Psoas muscle (tissue), 8 donors: Measurements from ENCODE around the gene IGSF9B. TPM values are rescaled to one million over a fixed set of nuclear protein-coding genes. Genes with fewer than 3 reads are reported as not detected.
A peak's percentile ranks its signal among the peaks of the same experiment; 100 is the strongest.

Experiments used
- ATAC-seq, 4 donors: fragments of 200-7000 bp; cut with Tn5 transposase; one replicate each; pipeline ENCODE4 v1.9.1; 2020; ENCODE audit warnings: moderate library complexity in 3 of 4, mild to moderate bottlenecking in 2 of 4
- DNase-seq, 2 donors: peaks; one replicate each; pipeline ENCODE4 v3.0.0-alpha.2; 2020
- H3K27ac ChIP-seq: fragments of 200-600 bp; one replicate; pipeline ENCODE4 v1.8.0; 2022
- H3K27me3 ChIP-seq, 3 donors: fragments of 200-600 bp in 1 of 3; one replicate each; pipeline versions ENCODE4 v1.6.1 to v1.8.0; 2013 to 2022; ENCODE audit warnings: low read length in 2 of 3, mild to moderate bottlenecking in 2 of 3, moderate library complexity in 1 of 3; ENCODE audit not compliant: insufficient read depth in 3 of 3
- H3K36me3 ChIP-seq, 2 donors: fragments of 200-600 bp in 1 of 2; one replicate each; pipeline versions ENCODE4 v1.6.1 to v1.8.0; 2013 to 2022; ENCODE audit warnings: low read depth in 1 of 2, mild to moderate bottlenecking in 1 of 2, moderate library complexity in 1 of 2; ENCODE audit not compliant: insufficient read depth in 1 of 2
- H3K4me1 ChIP-seq: fragments of 200-600 bp; one replicate; pipeline ENCODE4 v1.8.0; 2022
- H3K4me3 ChIP-seq: fragments of 200-600 bp; one replicate; pipeline ENCODE4 v1.8.0; 2022; ENCODE audit warnings: mild to moderate bottlenecking
- H3K9me3 ChIP-seq: fragments of 200-600 bp; one replicate; pipeline ENCODE4 v1.8.0; 2022
- WGBS, 3 donors: extraction: QIAGEN DNeasy Blood & Tissue Kit; methylation state at CpG; one replicate each; pipeline versions ENCODE4 v1.1.6 to v1.1.7; 2013; 5-methylcytosine and 5-hydroxymethylcytosine counted together
- intact Hi-C, 2 donors: fragments of 100-400 bp; cut with DNase I; formaldehyde crosslinking; loops; one replicate each; pipeline versions ENCODE4 v1.11.0 to v1.14.2; 2022
- polyA plus RNA-seq, 3 donors: library from polyadenylated mRNA; stranded (reverse); fragments of 200-250 nt; gene quantifications; one replicate each; pipeline ENCODE4 v1.2.3, GENCODE V29; 2013
- total RNA-seq, 4 donors: library from RNA; stranded (reverse); fragmentation: NEBNext Ultra II Directional in 2 of 4; extraction: Animal tissue kit (Norgen Biotek cat#: 25700) in 2 of 4; gene quantifications; one replicate each; pipeline versions ENCODE4 v1.2.1 to v1.2.4, GENCODE V29; 2021 to 2023
- TF ChIP-seq, protein P1 (sequence below): fragments of 200-600 bp; IDR thresholded peaks from one replicate; pipeline ENCODE4 v1.8.0; 2022; ENCODE audit warnings: antibody characterized with exemption
- donor health status: healthy with polysubstance abuse.
- donor health status: DM: no; HTN: no; CAD: no; lungs with moderate emphysema.
- donor health status: Bipolar disorder and iron deficiency.
- donor health status: healthy.
- donor health status: DM: yes; HTN: yes; CAD: no.
- donor health status: DM: no; HTN: no; CAD: no.
- donor health status: DM: no; HTN: no; CAD: no.
- donor health status: DM: yes; HTN: yes; CAD: no.

Gene IGSF9B
- total and polyA plus RNA-seq, 7 donors, result 0.56 to 3.4 (median 0.87) TPM

DNA sequence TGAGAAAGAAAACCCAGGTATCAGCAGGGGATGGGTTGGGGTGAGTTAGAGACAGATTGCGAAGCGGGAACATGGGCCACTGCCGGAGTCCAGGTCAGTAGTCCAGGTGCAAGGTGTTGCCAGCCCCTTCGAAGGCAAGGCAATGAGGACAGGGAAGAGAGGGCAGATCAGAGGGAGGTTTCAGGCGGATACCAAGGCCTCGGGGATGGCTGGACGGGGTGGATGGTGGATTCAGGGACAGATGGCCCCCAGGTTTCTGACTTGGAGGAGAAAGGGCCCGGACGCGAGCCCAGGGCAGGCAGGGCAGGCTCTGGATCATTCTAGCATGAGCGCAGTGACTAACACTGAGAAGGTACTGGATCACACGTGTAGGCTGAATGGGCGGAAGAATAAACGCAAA is 25.4 kb upstream of the IGSF9B start:
- no peaks in the 10 kb centered on the region for H3K4me1 ChIP-seq
- WGBS, 3 donors, result 86 to 88% (median 88%) methylated on average over 14 of the region's 14 CpGs
- peaks cover 0 to 4% (median 0%) of the 10 kb centered on the region in 3 donors for H3K27me3 ChIP-seq
- H3K36me3 ChIP-seq, result no peaks in the 10 kb centered on the region
- peak in 1 of 2 donors; percentile 17 for DNase-seq
- TF ChIP-seq, protein P1, sequence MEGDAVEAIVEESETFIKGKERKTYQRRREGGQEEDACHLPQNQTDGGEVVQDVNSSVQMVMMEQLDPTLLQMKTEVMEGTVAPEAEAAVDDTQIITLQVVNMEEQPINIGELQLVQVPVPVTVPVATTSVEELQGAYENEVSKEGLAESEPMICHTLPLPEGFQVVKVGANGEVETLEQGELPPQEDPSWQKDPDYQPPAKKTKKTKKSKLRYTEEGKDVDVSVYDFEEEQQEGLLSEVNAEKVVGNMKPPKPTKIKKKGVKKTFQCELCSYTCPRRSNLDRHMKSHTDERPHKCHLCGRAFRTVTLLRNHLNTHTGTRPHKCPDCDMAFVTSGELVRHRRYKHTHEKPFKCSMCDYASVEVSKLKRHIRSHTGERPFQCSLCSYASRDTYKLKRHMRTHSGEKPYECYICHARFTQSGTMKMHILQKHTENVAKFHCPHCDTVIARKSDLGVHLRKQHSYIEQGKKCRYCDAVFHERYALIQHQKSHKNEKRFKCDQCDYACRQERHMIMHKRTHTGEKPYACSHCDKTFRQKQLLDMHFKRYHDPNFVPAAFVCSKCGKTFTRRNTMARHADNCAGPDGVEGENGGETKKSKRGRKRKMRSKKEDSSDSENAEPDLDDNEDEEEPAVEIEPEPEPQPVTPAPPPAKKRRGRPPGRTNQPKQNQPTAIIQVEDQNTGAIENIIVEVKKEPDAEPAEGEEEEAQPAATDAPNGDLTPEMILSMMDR, result no peak
- no peak for ATAC-seq
- H3K9me3 ChIP-seq, result no peaks in the 10 kb centered on the region
- intact Hi-C loops, result no loop called here
- H3K4me3 ChIP-seq, result no peak overlapping the region
- no peak overlapping the region for H3K27ac ChIP-seq

GRCh38 chr11:133981156-133981555 is 24.4 kb upstream of the IGSF9B start:
- TF ChIP-seq, protein P1, result no peak
- intact Hi-C loops, result no loop called here
- Histone ChIP-seq H3K4me1 (no peaks in the 10 kb centered on the region), H3K36me3 (no peaks in the 10 kb centered on the region), H3K9me3 (no peaks in the 10 kb centered on the region), H3K27ac (no peak overlapping the region), H3K27me3 (peaks cover 0 to 8% (median 0%) of the 10 kb centered on the region in 3 donors), H3K4me3 (no peak overlapping the region)
- no peak for DNase-seq
- WGBS, 3 donors, result 56 to 61% (median 57%) methylated on average over 5 of the region's 5 CpGs
- ATAC-seq, result no peak

- DNase-seq, result no peak
- intact Hi-C loops, result no loop called here
- 53 to 56% (median 54%) methylated on average over 9 of the region's 9 CpGs for WGBS, 3 donors
These were observed 23.9 kb upstream of the IGSF9B start for GRCh38 chr11:133980665-133981064.

DNA sequence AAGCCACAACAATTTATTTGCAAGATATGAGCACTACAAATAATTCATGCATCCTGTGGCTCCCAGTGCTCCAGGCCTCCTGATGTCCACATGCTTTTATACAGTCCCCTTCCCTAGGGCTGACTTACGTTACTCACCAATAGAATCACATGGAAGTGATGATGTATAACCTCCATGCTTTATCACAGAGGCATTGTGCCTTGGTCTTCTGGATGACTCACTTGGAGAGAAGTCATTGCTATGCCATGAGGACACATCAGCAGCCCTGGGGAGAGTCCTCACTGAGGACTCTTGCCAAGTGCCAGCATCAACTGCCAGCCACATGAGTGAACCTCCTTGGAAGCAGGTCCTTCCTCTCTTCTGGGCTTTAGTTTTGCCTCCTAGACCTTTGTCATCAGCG is 22.0 kb upstream of the IGSF9B start:
- no peak for DNase-seq
- no peak overlapping the region for H3K27ac ChIP-seq
- H3K4me1 ChIP-seq, result no peaks in the 10 kb centered on the region
- ATAC-seq, result no peak
- no peak overlapping the region for H3K4me3 ChIP-seq
- no peaks in the 10 kb centered on the region for H3K9me3 ChIP-seq
- intact Hi-C loops, result no loop called here
- peaks cover 0 to 14% (median 0%) of the 10 kb centered on the region in 3 donors for H3K27me3 ChIP-seq
- TF ChIP-seq, protein P1, result no peak
- WGBS, 3 donors, result 76 to 93% (median 92%) methylated on average over 2 of the region's 2 CpGs
- H3K36me3 ChIP-seq, result no peaks in the 10 kb centered on the region

More at GRCh38 chr11:133980665-133981064, 23.9 kb upstream of the IGSF9B start:
- Histone ChIP-seq H3K4me1 (no peaks in the 10 kb centered on the region), H3K9me3 (no peaks in the 10 kb centered on the region), H3K27me3 (peaks cover 0 to 8% (median 0%) of the 10 kb centered on the region in 3 donors), H3K27ac (no peak overlapping the region), H3K4me3 (no peak overlapping the region), H3K36me3 (no peaks in the 10 kb centered on the region)
- TF ChIP-seq, protein P1, result no peak
- ATAC-seq, result no peak

GRCh38 chr11:133977067-133977677 is 20.4 kb upstream of the IGSF9B start:
- ATAC-seq, result no peak
- 75 to 82% (median 81%) methylated on average over 10 of the region's 10 CpGs for WGBS, 3 donors
- no peaks in the 10 kb centered on the region for H3K4me1 ChIP-seq

More at GRCh38 chr11:133977067-133977677, 20.4 kb upstream of the IGSF9B start:
- Histone ChIP-seq H3K9me3 (no peaks in the 10 kb centered on the region), H3K27me3 (peaks cover 0 to 10% (median 0%) of the 10 kb centered on the region in 3 donors), H3K4me3 (no peak overlapping the region), H3K27ac (no peak overlapping the region), H3K36me3 (no peaks in the 10 kb centered on the region)
- TF ChIP-seq, protein P1, result no peak
- DNase-seq, result no peak
- intact Hi-C loops, result no loop called here
